Liver (tissue), 9 donors: Measurements from ENCODE around the gene ANO10. TPM values are rescaled to one million over a fixed set of nuclear protein-coding genes. Genes with fewer than 3 reads are reported as not detected.

Experiments
- DNase-seq: peaks from one replicate; pipeline ENCODE4 v3.0.0-alpha.2; 2017; ENCODE audit warnings: low spot score
- H3K27ac ChIP-seq, 2 donors: one replicate each; pipeline ENCODE4 v1.7.0; 2013; ENCODE audit warnings: inconsistent platforms in 2 of 2, low read length in 2 of 2, control low read depth in 1 of 2, low read depth in 1 of 2, mild to moderate bottlenecking in 1 of 2
- H3K27me3 ChIP-seq, 4 donors: one replicate each; pipeline versions ENCODE4 v1.6.1 to v1.7.0; 2013; ENCODE audit warnings: low read length in 3 of 4, inconsistent platforms in 1 of 4, mild to moderate bottlenecking in 1 of 4, moderate library complexity in 1 of 4; ENCODE audit not compliant: control insufficient read depth in 4 of 4, insufficient read depth in 4 of 4
- H3K36me3 ChIP-seq, 4 donors: one replicate each; pipeline versions ENCODE4 v1.6.1 to v1.7.0; 2013; ENCODE audit warnings: low read length in 3 of 4, mild to moderate bottlenecking in 3 of 4, low read depth in 1 of 4, moderate library complexity in 1 of 4; ENCODE audit not compliant: control insufficient read depth in 4 of 4, insufficient read depth in 3 of 4
- H3K4me1 ChIP-seq, 4 donors: one replicate each; pipeline versions ENCODE4 v1.6.1 to v1.7.0; 2013; ENCODE audit warnings: low read length in 3 of 4, mild to moderate bottlenecking in 3 of 4, moderate library complexity in 1 of 4; ENCODE audit not compliant: control insufficient read depth in 4 of 4, insufficient read depth in 4 of 4
- H3K4me3 ChIP-seq, 3 donors: one replicate each; pipeline versions ENCODE4 v1.6.1 to v1.7.0; 2013; ENCODE audit warnings: low read length in 3 of 3, control low read depth in 1 of 3, low read depth in 1 of 3, mild to moderate bottlenecking in 1 of 3
- H3K9ac ChIP-seq, 2 donors: one replicate each; pipeline ENCODE4 v1.7.0; 2013; ENCODE audit warnings: low read length in 2 of 2, mild to moderate bottlenecking in 2 of 2, moderate library complexity in 2 of 2, control low read depth in 1 of 2, low read depth in 1 of 2
- H3K9me3 ChIP-seq, 4 donors: one replicate each; pipeline versions ENCODE4 v1.6.1 to v1.7.0; 2013; ENCODE audit warnings: low read length in 3 of 4; ENCODE audit not compliant: control insufficient read depth in 4 of 4
- CTCF ChIP-seq: fragments of 150-350 bp; IDR thresholded peaks from 2 replicates; pipeline ENCODE4 v1.5.1; 2017; ENCODE audit warnings: improper control_type of control experiment, low read depth, low read length; ENCODE audit not compliant: missing input control
- EGR1 ChIP-seq, 2 donors: IDR thresholded peaks; 2 replicates each; pipeline ENCODE4 v1.6.1; 2016 to 2018; ENCODE audit warnings: antibody characterized with exemption in 2 of 2, low read depth in 2 of 2
- FOXA2 ChIP-seq: IDR thresholded peaks from 2 replicates; pipeline ENCODE4 v1.6.1; 2016; ENCODE audit warnings: antibody characterized with exemption
- GABPA ChIP-seq, 2 donors: IDR thresholded peaks in 1 of 2; conservative IDR thresholded peaks in 1 of 2; 2 replicates each; pipeline ENCODE4 v1.6.1; 2016; ENCODE audit warnings: antibody characterized with exemption in 2 of 2, mild to moderate bottlenecking in 1 of 2, moderate library complexity in 1 of 2
- HNF4A ChIP-seq, 2 donors: conservative IDR thresholded peaks; 2 replicates each; pipeline ENCODE4 v1.6.1; 2016; ENCODE audit warnings: antibody characterized with exemption in 2 of 2, mild to moderate bottlenecking in 2 of 2
- HNF4G ChIP-seq: IDR thresholded peaks from 2 replicates; pipeline ENCODE4 v1.6.1; 2016; ENCODE audit warnings: antibody characterized with exemption
- JUND ChIP-seq, 2 donors: IDR thresholded peaks; 2 replicates each; pipeline ENCODE4 v1.6.1; 2016; ENCODE audit warnings: antibody characterized with exemption in 2 of 2
- MAX ChIP-seq: IDR thresholded peaks from 2 replicates; pipeline ENCODE4 v1.6.1; 2016; ENCODE audit warnings: antibody characterized with exemption
- NR2F2 ChIP-seq: IDR thresholded peaks from 2 replicates; pipeline ENCODE4 v1.6.1; 2016; ENCODE audit warnings: antibody characterized with exemption
- RAD21 ChIP-seq, 2 donors: IDR thresholded peaks; 2 replicates each; pipeline ENCODE4 v1.6.1; 2016; ENCODE audit warnings: antibody characterized with exemption in 2 of 2, mild to moderate bottlenecking in 2 of 2
- REST ChIP-seq: IDR thresholded peaks from 2 replicates; pipeline ENCODE4 v1.6.1; 2016; ENCODE audit warnings: antibody characterized with exemption, mild to moderate bottlenecking
- RXRA ChIP-seq, 2 donors: IDR thresholded peaks; 2 replicates each; pipeline ENCODE4 v1.6.1; 2017 to 2018; ENCODE audit warnings: antibody characterized with exemption in 2 of 2, mild to moderate bottlenecking in 1 of 2
- SP1 ChIP-seq: IDR thresholded peaks from 2 replicates; pipeline ENCODE4 v1.6.1; 2018; ENCODE audit warnings: antibody characterized with exemption, mild to moderate bottlenecking
- TAF1 ChIP-seq: conservative IDR thresholded peaks from 2 replicates; pipeline ENCODE4 v1.6.1; 2016; ENCODE audit warnings: antibody characterized with exemption, mild to moderate bottlenecking
- YY1 ChIP-seq: IDR thresholded peaks from 2 replicates; pipeline ENCODE4 v1.6.1; 2016; ENCODE audit warnings: antibody characterized with exemption, mild to moderate bottlenecking
- ZBTB33 ChIP-seq: IDR thresholded peaks from 2 replicates; pipeline ENCODE4 v1.6.1; 2016; ENCODE audit warnings: antibody characterized with exemption
- WGBS: extraction: QIAGEN DNeasy Blood & Tissue Kit; methylation state at CpG from one replicate; pipeline ENCODE4 v1.1.7; 2013; 5-methylcytosine and 5-hydroxymethylcytosine counted together
- polyA plus RNA-seq, 2 donors: library from polyadenylated mRNA; stranded (reverse) in 1 of 2; unstranded in 1 of 2; fragments of 200-250 nt in 1 of 2; fragments of >200 nt in 1 of 2; fragmentation: Nextera tagmentation in 1 of 2; extraction: Ambion mirVana in 1 of 2; gene quantifications; one replicate each; pipeline versions ENCODE4 v1.2.1 to v1.2.3, GENCODE V29; 2013 to 2015
- total RNA-seq, 2 donors: library from RNA; depleted of rRNA; stranded (reverse); fragments of >200 nt; gene quantifications; one replicate each; pipeline ENCODE4 v1.2.3, GENCODE V29; 2014
- donor health status: healthy.
- donor health status: healthy.
- donor health status: healthy.
- donor health status: healthy.
- donor health status: healthy.

ANO10 gene
- total and polyA plus RNA-seq, 4 donors = 5.6 to 8.7 (median 6.8) TPM

GRCh38 chr3:43400167-43400566 lies 221.6 kb downstream of the ANO10 start:
- no peaks in the 10 kb centered on the region for H3K9me3 ChIP-seq
- TF ChIP-seq RXRA (IDR thresholded peaks at IDR 0.05) (no peak), FOXA2 (no peak), HNF4A (conservative IDR thresholded peaks at IDR 0.05) (no peak), TAF1 (no peak), SP1 (no peak), RAD21 (IDR thresholded peaks at IDR 0.05) (no peak)
- 79% methylated on average over 1 of the region's 1 CpG for WGBS
- H3K27ac ChIP-seq = no peak overlapping the region
- no peak overlapping the region for H3K9ac ChIP-seq
- no peaks in the 10 kb centered on the region for H3K4me1 ChIP-seq
- no peak overlapping the region for H3K4me3 ChIP-seq
- no peaks in the 10 kb centered on the region for H3K36me3 ChIP-seq
- DNase-seq = no peak
- no peaks in the 10 kb centered on the region for H3K27me3 ChIP-seq

- Histone ChIP-seq H3K27ac (no peak overlapping the region), H3K9ac (no peak overlapping the region), H3K27me3 (no peaks in the 10 kb centered on the region), H3K4me3 (no peak overlapping the region), H3K4me1 (no peaks in the 10 kb centered on the region), H3K9me3 (no peaks in the 10 kb centered on the region), H3K36me3 (no peaks in the 10 kb centered on the region)
- no peak for DNase-seq
- WGBS = 93% methylated on average over 6 of the region's 6 CpGs
- TF ChIP-seq SP1 = no peak
- TF ChIP-seq YY1 = no peak
- TF ChIP-seq REST = no peak
- TF ChIP-seq NR2F2 = no peak
- TF ChIP-seq HNF4G = no peak
- no peak for TF ChIP-seq CTCF
- no peak for TF ChIP-seq FOXA2
- no peak for TF ChIP-seq GABPA (IDR thresholded peaks at IDR 0.05 in 1 of 2, conservative IDR thresholded peaks at IDR 0.05 in 1 of 2)
- TF ChIP-seq HNF4A (conservative IDR thresholded peaks at IDR 0.05) = no peak
- TF ChIP-seq EGR1 (IDR thresholded peaks at IDR 0.05; ENCODE audit: low read depth in 2 of 2) = no peak
- TF ChIP-seq RXRA (IDR thresholded peaks at IDR 0.05) = no peak
- TF ChIP-seq TAF1 = no peak
- no peak for TF ChIP-seq RAD21 (IDR thresholded peaks at IDR 0.05)
- TF ChIP-seq JUND (IDR thresholded peaks at IDR 0.05) = no peak
- TF ChIP-seq ZBTB33 = no peak
- no peak for TF ChIP-seq MAX
These were observed 222.8 kb downstream of the ANO10 start for GRCh38 chr3:43399034-43399433.
